H9 (cell line): ENCODE results near the gene PI4K2A. TPM values are rescaled to one million over a fixed set of nuclear protein-coding genes. Genes with fewer than 3 reads are reported as not detected.

ENCODE experiments used
- DNase-seq: peaks from one replicate; pipeline ENCODE4 v3.0.0-alpha.2; 2017
- H2AFZ ChIP-seq: one replicate; pipeline ENCODE4 v1.6.1; 2013; ENCODE audit warnings: mild to moderate bottlenecking, low read length, control low read depth, moderate library complexity
- H2AK5ac ChIP-seq: 2 replicates; pipeline ENCODE4 v1.6.1; 2013; ENCODE audit warnings: low read length, control low read depth, mixed read lengths; ENCODE audit not compliant: insufficient read length
- H2BK120ac ChIP-seq: one replicate; pipeline ENCODE4 v1.6.1; 2013; ENCODE audit warnings: low read depth, mild to moderate bottlenecking, low read length, control low read depth, inconsistent platforms; ENCODE audit not compliant: poor library complexity, severe bottlenecking
- H2BK12ac ChIP-seq: 2 replicates; pipeline ENCODE4 v1.6.1; 2013; ENCODE audit warnings: low read length, control low read depth, mixed read lengths, low read depth; ENCODE audit not compliant: insufficient read length
- H2BK15ac ChIP-seq: 2 replicates; pipeline ENCODE4 v1.6.1; 2013; ENCODE audit warnings: low read depth, low read length, control low read depth
- H2BK20ac ChIP-seq: one replicate; pipeline ENCODE4 v1.6.1; 2013; ENCODE audit warnings: low read depth, mild to moderate bottlenecking, low read length, control low read depth, inconsistent platforms; ENCODE audit not compliant: poor library complexity, severe bottlenecking
- H2BK5ac ChIP-seq: 2 replicates; pipeline ENCODE4 v1.6.1; 2013; ENCODE audit warnings: low read length, control low read depth, mixed read lengths; ENCODE audit not compliant: insufficient read length
- H3K14ac ChIP-seq: 2 replicates; pipeline ENCODE4 v1.6.1; 2013; ENCODE audit warnings: low read length, control low read depth; ENCODE audit not compliant: insufficient read depth
- H3K18ac ChIP-seq: 2 replicates; pipeline ENCODE4 v1.6.1; 2013; ENCODE audit warnings: low read depth, mild to moderate bottlenecking, mixed read lengths, low read length, control low read depth; ENCODE audit not compliant: insufficient read length
- H3K23ac ChIP-seq: 2 replicates; pipeline ENCODE4 v1.6.1; 2013; ENCODE audit warnings: low read length, control low read depth, mixed read lengths, low read depth; ENCODE audit not compliant: insufficient read length
- H3K23me2 ChIP-seq: 2 replicates; pipeline ENCODE4 v1.6.1; 2013; ENCODE audit warnings: low read depth, mild to moderate bottlenecking, mixed read lengths, low read length, control low read depth; ENCODE audit not compliant: insufficient read length, poor library complexity, severe bottlenecking
- H3K27ac ChIP-seq: 2 replicates; pipeline ENCODE4 v1.5.1; 2013; ENCODE audit warnings: low read length, control low read depth, mixed read lengths, low read depth; ENCODE audit not compliant: insufficient read length
- H3K27me3 ChIP-seq: 2 replicates; pipeline ENCODE4 v1.6.1; 2013; ENCODE audit warnings: low read length, control low read depth, inconsistent platforms; ENCODE audit not compliant: insufficient read depth
- H3K4ac ChIP-seq: 2 replicates; pipeline ENCODE4 v1.6.1; 2013; ENCODE audit warnings: low read depth, mild to moderate bottlenecking, control low read depth, inconsistent platforms, low read length, moderate library complexity
- H3K4me1 ChIP-seq: 2 replicates; pipeline ENCODE4 v1.6.1; 2013; ENCODE audit warnings: low read length, control low read depth, inconsistent platforms; ENCODE audit not compliant: insufficient read depth
- H3K4me2 ChIP-seq: 2 replicates; pipeline ENCODE4 v1.6.1; 2013; ENCODE audit warnings: low read length, control low read depth, mixed read lengths; ENCODE audit not compliant: insufficient read length, insufficient read depth
- H3K56ac ChIP-seq: 2 replicates; pipeline ENCODE4 v1.6.1; 2013; ENCODE audit warnings: low read depth, mild to moderate bottlenecking, mixed read lengths, low read length, control low read depth; ENCODE audit not compliant: insufficient read length
- H3K79me1 ChIP-seq: 2 replicates; pipeline ENCODE4 v1.6.1; 2013; ENCODE audit warnings: low read depth, mild to moderate bottlenecking, moderate library complexity, low read length, control low read depth, inconsistent platforms; ENCODE audit not compliant: insufficient read depth, poor library complexity, severe bottlenecking
- H3K79me2 ChIP-seq: 2 replicates; pipeline ENCODE4 v1.6.1; 2013; ENCODE audit warnings: low read length, control low read depth, inconsistent platforms; ENCODE audit not compliant: insufficient read depth
- H3K9ac ChIP-seq: 2 replicates; pipeline ENCODE4 v1.6.1; 2013; ENCODE audit warnings: low read length, control low read depth, mixed read lengths; ENCODE audit not compliant: insufficient read length; ENCODE audit errors: extremely low read depth
- H3K9me3 ChIP-seq: one replicate; pipeline ENCODE4 v1.6.1; 2013; ENCODE audit warnings: low read depth, low read length, inconsistent platforms; ENCODE audit not compliant: control insufficient read depth
- H3T11ph ChIP-seq: one replicate; pipeline ENCODE4 v1.6.1; 2013; ENCODE audit warnings: mild to moderate bottlenecking, low read length, control low read depth, inconsistent platforms
- H4K20me1 ChIP-seq: one replicate; pipeline ENCODE4 v1.6.1; 2013; ENCODE audit not compliant: control insufficient read depth, insufficient read length, insufficient read depth
- H4K5ac ChIP-seq: 2 replicates; pipeline ENCODE4 v1.6.1; 2013; ENCODE audit warnings: low read depth, mild to moderate bottlenecking, mixed read lengths, low read length, control low read depth; ENCODE audit not compliant: insufficient read length
- H4K8ac ChIP-seq: replicated peaks from 2 replicates; pipeline ENCODE4 v1.6.1; 2013; ENCODE audit warnings: low read length, control low read depth, mixed read lengths, low read depth; ENCODE audit not compliant: insufficient read length
- H4K91ac ChIP-seq: 2 replicates; pipeline ENCODE4 v1.6.1; 2013; ENCODE audit warnings: low read depth, mild to moderate bottlenecking, moderate library complexity, mixed read lengths, low read length, control low read depth; ENCODE audit not compliant: insufficient read length
- H3K27ac Mint-ChIP-seq, 3 experiments: 2 replicates in 2 of 3; 3 replicates in 1 of 3; pipeline ENCODE4 v1.8.0; 2020 to 2021; ENCODE audit warnings: mixed read lengths in 3 of 3, mild to moderate bottlenecking in 1 of 3, moderate library complexity in 1 of 3
- H3K27me3 Mint-ChIP-seq: 2 replicates; pipeline ENCODE4 v1.8.0; 2021; ENCODE audit warnings: low read depth, mild to moderate bottlenecking, moderate library complexity, mixed read lengths
- H3K36me3 Mint-ChIP-seq, 3 experiments: 2 replicates in 2 of 3; 3 replicates in 1 of 3; pipeline ENCODE4 v1.8.0; 2020 to 2021; ENCODE audit warnings: low read depth in 3 of 3, mixed read lengths in 3 of 3; ENCODE audit not compliant: insufficient read depth in 1 of 3
- H3K4me1 Mint-ChIP-seq, 2 experiments: 2 replicates each; pipeline ENCODE4 v1.8.0; 2020; ENCODE audit warnings: mixed read lengths in 2 of 2
- H3K4me3 Mint-ChIP-seq, 2 experiments: 2 replicates in 1 of 2; 3 replicates in 1 of 2; pipeline ENCODE4 v1.8.0; 2020 to 2021; ENCODE audit warnings: mild to moderate bottlenecking in 2 of 2, mixed read lengths in 2 of 2, moderate library complexity in 1 of 2
- H3K9me3 Mint-ChIP-seq, 2 experiments: 2 replicates in 1 of 2; 3 replicates in 1 of 2; pipeline ENCODE4 v1.8.0; 2020; ENCODE audit warnings: mild to moderate bottlenecking in 2 of 2, mixed read lengths in 2 of 2, moderate library complexity in 1 of 2
- WGBS: extraction: QIAGEN DNeasy Blood & Tissue Kit; methylation state at CpG from one replicate; pipeline ENCODE4 v1.1.7; 2013; ENCODE audit warnings: missing lambda C conversion rate, low lambda C conversion rate, mixed read lengths; ENCODE audit not compliant: insufficient read length; ENCODE audit errors: extremely low coverage; 5-methylcytosine and 5-hydroxymethylcytosine counted together
- total RNA-seq: library from RNA; stranded (reverse); gene quantifications from 2 replicates; pipeline ENCODE4 v1.2.1, GENCODE V29; 2021
- TF ChIP-seq, protein P1 (sequence below): fragments of 200-600 bp; sonication (generic); conservative IDR thresholded peaks from 3 replicates; pipeline ENCODE4 v1.8.0; 2021; ENCODE audit warnings: antibody characterized with exemption, mild to moderate bottlenecking

Gene PI4K2A
- total RNA-seq, 1 experiment from 2014 or later = 30.9 TPM

DNA sequence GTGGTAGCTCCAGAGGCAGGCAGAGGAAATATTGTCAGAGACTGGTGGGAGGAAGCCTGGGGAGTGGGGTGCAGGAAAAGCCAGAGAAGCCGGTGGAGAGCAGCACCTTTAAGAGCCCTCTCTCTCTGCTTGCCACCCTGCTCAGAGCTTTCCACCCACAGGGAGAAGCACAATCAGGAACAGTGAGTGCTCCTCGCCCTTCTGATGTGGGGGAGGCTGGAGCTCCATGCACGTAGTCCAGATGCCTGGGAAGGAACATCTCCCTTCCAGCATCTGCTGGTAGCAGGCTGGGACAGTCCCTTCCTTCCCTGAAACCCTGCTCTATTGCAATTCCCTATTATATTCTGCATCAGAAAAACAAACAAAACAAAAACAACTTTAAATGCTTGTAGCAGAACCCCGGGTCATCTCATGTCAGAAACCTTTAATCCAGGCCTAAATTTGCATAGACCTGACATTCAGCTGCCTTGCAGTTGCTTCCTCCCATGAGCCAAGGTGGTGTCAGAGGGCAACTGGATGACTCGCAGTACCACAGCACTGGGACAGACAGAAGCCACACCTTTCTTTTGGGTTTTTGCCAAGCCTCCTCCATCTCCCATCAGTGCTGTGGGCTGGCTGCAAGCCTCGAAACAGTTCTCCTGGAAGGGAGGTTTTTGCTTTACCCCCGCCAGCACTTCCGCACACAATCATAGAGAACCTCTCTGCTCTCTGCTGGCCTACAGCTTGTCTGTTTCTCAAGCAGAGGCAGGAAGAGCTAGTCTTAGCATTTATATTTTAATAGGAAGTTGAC is 33.5 kb downstream of the PI4K2A start:
- no peaks in the 10 kb centered on the region for H3K23me2 ChIP-seq
- no peak overlapping the region for H3K4ac ChIP-seq
- no peak overlapping the region for H3K56ac ChIP-seq
- no peak overlapping the region for H2AFZ ChIP-seq
- no peak overlapping the region for H3K14ac ChIP-seq
- no peak overlapping the region for H3K4me3 Mint-ChIP-seq
- H2AK5ac ChIP-seq = no peak overlapping the region
- no peak overlapping the region for H4K91ac ChIP-seq
- H2BK120ac ChIP-seq = no peak overlapping the region
- no peaks in the 10 kb centered on the region for H3K4me1 Mint-ChIP-seq
- H3K18ac ChIP-seq = no peak overlapping the region
- no peaks in the 10 kb centered on the region for H3K9me3 ChIP-seq
- DNase-seq = no peak
- no peak overlapping the region for H2BK20ac ChIP-seq
- H4K20me1 ChIP-seq = no peaks in the 10 kb centered on the region
- H3K36me3 Mint-ChIP-seq = peaks cover 23 to 73% (median 59%) of the 10 kb centered on the region in 3 experiments
- H3K79me1 ChIP-seq = no peaks in the 10 kb centered on the region
- WGBS = no CpG with 5 or more reads among the region's 8 CpGs
- no peak overlapping the region for H4K5ac ChIP-seq
- no peak overlapping the region for H3K9ac ChIP-seq
- no peak overlapping the region for H3T11ph ChIP-seq
- no peaks in the 10 kb centered on the region for H3K4me1 ChIP-seq
- no peaks in the 10 kb centered on the region for H3K9me3 Mint-ChIP-seq
- TF ChIP-seq, protein P1, sequence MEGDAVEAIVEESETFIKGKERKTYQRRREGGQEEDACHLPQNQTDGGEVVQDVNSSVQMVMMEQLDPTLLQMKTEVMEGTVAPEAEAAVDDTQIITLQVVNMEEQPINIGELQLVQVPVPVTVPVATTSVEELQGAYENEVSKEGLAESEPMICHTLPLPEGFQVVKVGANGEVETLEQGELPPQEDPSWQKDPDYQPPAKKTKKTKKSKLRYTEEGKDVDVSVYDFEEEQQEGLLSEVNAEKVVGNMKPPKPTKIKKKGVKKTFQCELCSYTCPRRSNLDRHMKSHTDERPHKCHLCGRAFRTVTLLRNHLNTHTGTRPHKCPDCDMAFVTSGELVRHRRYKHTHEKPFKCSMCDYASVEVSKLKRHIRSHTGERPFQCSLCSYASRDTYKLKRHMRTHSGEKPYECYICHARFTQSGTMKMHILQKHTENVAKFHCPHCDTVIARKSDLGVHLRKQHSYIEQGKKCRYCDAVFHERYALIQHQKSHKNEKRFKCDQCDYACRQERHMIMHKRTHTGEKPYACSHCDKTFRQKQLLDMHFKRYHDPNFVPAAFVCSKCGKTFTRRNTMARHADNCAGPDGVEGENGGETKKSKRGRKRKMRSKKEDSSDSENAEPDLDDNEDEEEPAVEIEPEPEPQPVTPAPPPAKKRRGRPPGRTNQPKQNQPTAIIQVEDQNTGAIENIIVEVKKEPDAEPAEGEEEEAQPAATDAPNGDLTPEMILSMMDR = no peak
- no peak overlapping the region for H4K8ac ChIP-seq
- no peak overlapping the region for H2BK5ac ChIP-seq
- H3K4me2 ChIP-seq = no peak overlapping the region
- no peaks in the 10 kb centered on the region for H3K79me2 ChIP-seq
- H3K27ac Mint-ChIP-seq = peak overlapping the region in 2 of 3 experiments; percentile 70 to 85; a peak in 3 of 7 replicates
- H2BK15ac ChIP-seq = no peak overlapping the region
- no peak overlapping the region for H2BK12ac ChIP-seq
- no peak overlapping the region for H3K27ac ChIP-seq
- H3K27me3 ChIP-seq = no peaks in the 10 kb centered on the region
- H3K27me3 Mint-ChIP-seq = no peaks in the 10 kb centered on the region
- no peak overlapping the region for H3K23ac ChIP-seq
